HepG2 (cell line): ENCODE data around the gene CILP2. TPM values are rescaled to one million over a fixed set of nuclear protein-coding genes. Genes with fewer than 3 reads are reported as not detected.

Experiments
- ATAC-seq: fragments of 200-7000 bp; cut with Tn5 transposase; 3 replicates; pipeline ENCODE4 v1.9.1; 2020; ENCODE audit warnings: mild to moderate bottlenecking, moderate library complexity
- BruUV-seq: library from RNA; stranded (reverse); fragments of 400-500 nt; replicated peaks from 2 replicates; lab custom pipeline; 2021; lab: Mats Ljungman, UMichigan
- CTCF ChIA-PET: fragments of 300-600 bp; formaldehyde crosslinking; extraction: SDS; loops from one replicate; lab custom pipeline; 2021; ENCODE audit warnings: low total read pairs, inconsistent platforms, low intra/inter-chr PET ratio; lab: Yijun Ruan, JAX
- POLR2A ChIA-PET: fragments of 350-600 bp; sonication (Branson Sonifier 250); formaldehyde crosslinking; loops from one replicate; lab custom pipeline; 2020; ENCODE audit warnings: antibody characterized with exemption, inconsistent platforms; lab: Yijun Ruan, JAX
- DNase-seq: peaks from one replicate; pipeline ENCODE4 v3.0.0-alpha.2; 2015; ENCODE audit warnings: low spot score
- FAIRE-seq: peaks from 3 replicates; lab custom pipeline; 2011; peaks lifted over from hg19 to GRCh38; lab: Jason Lieb, UNC
- H2AFZ ChIP-seq: one replicate; pipeline ENCODE4 v1.6.1; 2011; ENCODE audit warnings: low read length, inconsistent platforms
- H3K27ac ChIP-seq: fragments of 300-600 bp; 3 replicates; pipeline ENCODE4 v1.8.0; 2011; ENCODE audit warnings: mixed run types, mild to moderate bottlenecking, mixed read lengths, low read length, inconsistent platforms; ENCODE audit not compliant: insufficient read depth; ENCODE audit errors: extremely low read length
- H3K27me3 ChIP-seq, 2 experiments: fragments of 200-600 bp in 1 of 2; 2 replicates in 1 of 2; 3 replicates in 1 of 2; pipeline versions ENCODE4 v1.6.0 to v1.8.0; 2011; ENCODE audit warnings: low read length in 2 of 2, mild to moderate bottlenecking in 2 of 2, moderate library complexity in 2 of 2, inconsistent platforms in 1 of 2; ENCODE audit not compliant: insufficient read depth in 2 of 2, control insufficient read depth in 1 of 2
- H3K36me3 ChIP-seq, 2 experiments: fragments of 200-600 bp in 1 of 2; replicated peaks in 1 of 2; 2 replicates in 1 of 2; 3 replicates in 1 of 2; pipeline versions ENCODE4 v1.5.1 to v1.8.0; 2011; ENCODE audit warnings: low read length in 2 of 2, inconsistent platforms in 1 of 2; ENCODE audit not compliant: insufficient read depth in 2 of 2, control insufficient read depth in 1 of 2
- H3K4me1 ChIP-seq: 2 replicates; pipeline ENCODE4 v1.5.1; 2012; ENCODE audit warnings: low read length, inconsistent platforms; ENCODE audit not compliant: insufficient read depth
- H3K4me2 ChIP-seq: 2 replicates; pipeline ENCODE4 v1.6.0; 2011; ENCODE audit warnings: low read depth, low read length, inconsistent platforms
- H3K4me3 ChIP-seq, 3 experiments: fragments of 200-600 bp in 1 of 3; sonication (generic), shearing (Covaris generic) in 1 of 3; replicated peaks in 1 of 3; 2 replicates each; pipeline ENCODE4 v1.5.1; 2011 to 2016; ENCODE audit warnings: low read length in 3 of 3, inconsistent platforms in 2 of 3, low read depth in 2 of 3, mild to moderate bottlenecking in 2 of 3, control low read depth in 1 of 3, mixed read lengths in 1 of 3; ENCODE audit not compliant: insufficient read depth in 1 of 3
- H3K79me2 ChIP-seq: one replicate; pipeline ENCODE4 v1.6.1; 2011; ENCODE audit warnings: low read length, inconsistent platforms; ENCODE audit not compliant: insufficient read depth
- H3K9ac ChIP-seq: 2 replicates; pipeline ENCODE4 v1.6.0; 2011; ENCODE audit warnings: mild to moderate bottlenecking, low read depth, low read length, inconsistent platforms; ENCODE audit not compliant: insufficient read depth
- H3K9me3 ChIP-seq: 2 replicates; pipeline ENCODE4 v1.5.1; 2012; ENCODE audit warnings: mild to moderate bottlenecking, low read length
- H4K20me1 ChIP-seq: 2 replicates; pipeline ENCODE4 v1.6.0; 2011; ENCODE audit warnings: inconsistent platforms, mild to moderate bottlenecking, low read length, moderate library complexity; ENCODE audit not compliant: insufficient read depth
- EP300 ChIP-seq, 3 experiments: sonication (generic) in 1 of 3; formaldehyde crosslinking in 1 of 3; IDR thresholded peaks; 2 replicates each; pipeline versions ENCODE4 v1.5.1 to v1.6.1; 2011 to 2020; ENCODE audit warnings: low read depth in 2 of 3, low read length in 2 of 3, borderline replicate concordance in 1 of 3, improper control_type of control experiment in 1 of 3, mild to moderate bottlenecking in 1 of 3, missing genetic modification reagents in 1 of 3, moderate library complexity in 1 of 3
- SALL1 ChIP-seq: sonication (generic); formaldehyde crosslinking; IDR thresholded peaks from 2 replicates; pipeline ENCODE4 v1.8.0; 2022; ENCODE audit warnings: mild to moderate bottlenecking, missing genetic modification reagents
- TOE1 ChIP-seq: sonication (generic); formaldehyde crosslinking; IDR thresholded peaks from 2 replicates; pipeline ENCODE4 v1.4.0; 2020; ENCODE audit warnings: mild to moderate bottlenecking, missing genetic modification reagents
- WGBS: methylation state at CpG from one replicate; pipeline ENCODE4 v1.1.6; 2017; ENCODE audit warnings: low lambda C conversion rate; 5-methylcytosine and 5-hydroxymethylcytosine counted together
- in situ Hi-C: cut with HindIII; loops from 2 replicates; pipeline ENCODE4 v1.10.0; 2017; ENCODE audit warnings: low pct_unique_long_range_greater_than_20kb; ENCODE audit not compliant: extremely low pct_ligation_motif_present
- intact Hi-C: fragments of 100-400 bp; cut with micrococcal nuclease; formaldehyde crosslinking; loops from one replicate; pipeline ENCODE4 v1.10.0; 2022; ENCODE audit not compliant: unreplicated experiment
- polyA plus RNA-seq, 8 experiments: library from polyadenylated mRNA; depleted of rRNA in 3 of 8; stranded (reverse) in 7 of 8; unstranded in 1 of 8; fragments of >200 nt; fragmentation: Illumina TruSeq in 4 of 8; extraction: Trizol in 4 of 8; gene quantifications; 2 replicates each; pipeline versions ENCODE4 v1.2.1 to v1.2.3, GENCODE V29; 2011 to 2016; ENCODE audit warnings: low read depth in 4 of 8, missing spikeins in 1 of 8, mixed read lengths in 1 of 8; ENCODE audit not compliant: insufficient read depth in 1 of 8
- total RNA-seq, 5 experiments: library from RNA; depleted of rRNA; stranded (reverse); fragments of >200 nt; fragmentation: Illumina TruSeq; extraction: Trizol; gene quantifications; 2 replicates each; pipeline ENCODE4 v1.2.3, GENCODE V29; 2016; ENCODE audit warnings: low read depth in 1 of 5
- TF ChIP-seq, protein P1 (sequence below): sonication (generic); formaldehyde crosslinking; IDR thresholded peaks from 2 replicates; pipeline ENCODE4 v1.4.0; 2020; ENCODE audit warnings: mild to moderate bottlenecking, missing genetic modification reagents

CILP2 gene
- total and polyA plus RNA-seq, 2 of the 13 experiments (the other 11 are each of a cell fraction or from before 2014, with no cell fraction given) = 0.09 to 0.37 TPM

DNA sequence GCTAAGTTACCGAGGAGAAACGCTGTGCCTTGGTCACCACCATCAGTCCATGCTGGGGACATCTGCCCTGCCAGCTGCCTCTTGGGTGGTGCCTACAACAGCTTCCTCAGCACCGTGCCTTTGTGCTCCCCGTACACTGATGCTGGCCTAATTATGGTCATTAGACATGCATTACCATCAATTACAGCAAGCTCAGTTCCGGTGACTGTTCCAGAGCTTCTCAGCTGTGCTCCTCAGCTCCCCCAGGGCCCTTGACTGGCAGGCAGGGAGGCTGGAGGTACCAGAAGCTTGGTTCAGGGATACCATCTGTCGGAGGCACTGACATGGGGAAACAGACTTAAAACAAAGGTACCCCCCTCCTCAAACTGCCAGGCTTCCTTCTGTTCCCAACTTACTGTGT is 40.2 kb downstream of the CILP2 start:
- ATAC-seq (no peak), FAIRE-seq (no peak), DNase-seq (no peak)
- Histone ChIP-seq H3K79me2 (no peaks in the 10 kb centered on the region), H2AFZ (no peak overlapping the region), H3K27ac (no peak overlapping the region), H3K4me3 (no peak overlapping the region), H3K27me3 (peaks cover 0 to 6% of the 10 kb centered on the region in 2 experiments; a peak in 3 of 5 replicates), H3K4me1 (no peaks in the 10 kb centered on the region), H3K9me3 (no peaks in the 10 kb centered on the region), H3K36me3 (no peaks in the 10 kb centered on the region), H3K9ac (no peak overlapping the region), H4K20me1 (no peaks in the 10 kb centered on the region), H3K4me2 (no peak overlapping the region)
- ChIA-PET CTCF (no interaction called here), POLR2A (no interaction called here)
- WGBS = 89% methylated on average over 5 of the region's 6 CpGs
- in situ Hi-C loops (no loop called here), intact Hi-C loops (no loop called here)
- TF ChIP-seq EP300 (IDR thresholded peaks at IDR 0.05; ENCODE audit: low read depth in 2 of 2, low read length in 2 of 2) = no peak
- no peak for TF ChIP-seq EP300 (CRISPR knock-in tag; IDR thresholded peaks at IDR 0.05; ENCODE audit: borderline replicate concordance)
- no TSS peak for BruUV-seq

- in situ Hi-C loops = no loop called here
- Histone ChIP-seq H3K9ac (no peak overlapping the region), H3K4me2 (no peak overlapping the region), H3K4me1 (no peaks in the 10 kb centered on the region), H3K27me3 (peaks cover 0 to 6% of the 10 kb centered on the region in 2 experiments; a peak in 3 of 5 replicates), H3K36me3 (no peaks in the 10 kb centered on the region), H4K20me1 (no peaks in the 10 kb centered on the region), H3K79me2 (no peaks in the 10 kb centered on the region), H3K9me3 (no peaks in the 10 kb centered on the region), H2AFZ (no peak overlapping the region), H3K4me3 (no peak overlapping the region), H3K27ac (no peak overlapping the region)
- ATAC-seq (no peak), FAIRE-seq (no peak), DNase-seq (no peak)
- intact Hi-C loops = no loop called here
- ChIA-PET CTCF (no interaction called here), POLR2A (no interaction called here)
- BruUV-seq = no TSS peak
- WGBS = 57% methylated on average over 21 of the region's 25 CpGs
- TF ChIP-seq SALL1 (CRISPR knock-in tag) (no peak), TOE1 (no peak)
- TF ChIP-seq, protein P1, sequence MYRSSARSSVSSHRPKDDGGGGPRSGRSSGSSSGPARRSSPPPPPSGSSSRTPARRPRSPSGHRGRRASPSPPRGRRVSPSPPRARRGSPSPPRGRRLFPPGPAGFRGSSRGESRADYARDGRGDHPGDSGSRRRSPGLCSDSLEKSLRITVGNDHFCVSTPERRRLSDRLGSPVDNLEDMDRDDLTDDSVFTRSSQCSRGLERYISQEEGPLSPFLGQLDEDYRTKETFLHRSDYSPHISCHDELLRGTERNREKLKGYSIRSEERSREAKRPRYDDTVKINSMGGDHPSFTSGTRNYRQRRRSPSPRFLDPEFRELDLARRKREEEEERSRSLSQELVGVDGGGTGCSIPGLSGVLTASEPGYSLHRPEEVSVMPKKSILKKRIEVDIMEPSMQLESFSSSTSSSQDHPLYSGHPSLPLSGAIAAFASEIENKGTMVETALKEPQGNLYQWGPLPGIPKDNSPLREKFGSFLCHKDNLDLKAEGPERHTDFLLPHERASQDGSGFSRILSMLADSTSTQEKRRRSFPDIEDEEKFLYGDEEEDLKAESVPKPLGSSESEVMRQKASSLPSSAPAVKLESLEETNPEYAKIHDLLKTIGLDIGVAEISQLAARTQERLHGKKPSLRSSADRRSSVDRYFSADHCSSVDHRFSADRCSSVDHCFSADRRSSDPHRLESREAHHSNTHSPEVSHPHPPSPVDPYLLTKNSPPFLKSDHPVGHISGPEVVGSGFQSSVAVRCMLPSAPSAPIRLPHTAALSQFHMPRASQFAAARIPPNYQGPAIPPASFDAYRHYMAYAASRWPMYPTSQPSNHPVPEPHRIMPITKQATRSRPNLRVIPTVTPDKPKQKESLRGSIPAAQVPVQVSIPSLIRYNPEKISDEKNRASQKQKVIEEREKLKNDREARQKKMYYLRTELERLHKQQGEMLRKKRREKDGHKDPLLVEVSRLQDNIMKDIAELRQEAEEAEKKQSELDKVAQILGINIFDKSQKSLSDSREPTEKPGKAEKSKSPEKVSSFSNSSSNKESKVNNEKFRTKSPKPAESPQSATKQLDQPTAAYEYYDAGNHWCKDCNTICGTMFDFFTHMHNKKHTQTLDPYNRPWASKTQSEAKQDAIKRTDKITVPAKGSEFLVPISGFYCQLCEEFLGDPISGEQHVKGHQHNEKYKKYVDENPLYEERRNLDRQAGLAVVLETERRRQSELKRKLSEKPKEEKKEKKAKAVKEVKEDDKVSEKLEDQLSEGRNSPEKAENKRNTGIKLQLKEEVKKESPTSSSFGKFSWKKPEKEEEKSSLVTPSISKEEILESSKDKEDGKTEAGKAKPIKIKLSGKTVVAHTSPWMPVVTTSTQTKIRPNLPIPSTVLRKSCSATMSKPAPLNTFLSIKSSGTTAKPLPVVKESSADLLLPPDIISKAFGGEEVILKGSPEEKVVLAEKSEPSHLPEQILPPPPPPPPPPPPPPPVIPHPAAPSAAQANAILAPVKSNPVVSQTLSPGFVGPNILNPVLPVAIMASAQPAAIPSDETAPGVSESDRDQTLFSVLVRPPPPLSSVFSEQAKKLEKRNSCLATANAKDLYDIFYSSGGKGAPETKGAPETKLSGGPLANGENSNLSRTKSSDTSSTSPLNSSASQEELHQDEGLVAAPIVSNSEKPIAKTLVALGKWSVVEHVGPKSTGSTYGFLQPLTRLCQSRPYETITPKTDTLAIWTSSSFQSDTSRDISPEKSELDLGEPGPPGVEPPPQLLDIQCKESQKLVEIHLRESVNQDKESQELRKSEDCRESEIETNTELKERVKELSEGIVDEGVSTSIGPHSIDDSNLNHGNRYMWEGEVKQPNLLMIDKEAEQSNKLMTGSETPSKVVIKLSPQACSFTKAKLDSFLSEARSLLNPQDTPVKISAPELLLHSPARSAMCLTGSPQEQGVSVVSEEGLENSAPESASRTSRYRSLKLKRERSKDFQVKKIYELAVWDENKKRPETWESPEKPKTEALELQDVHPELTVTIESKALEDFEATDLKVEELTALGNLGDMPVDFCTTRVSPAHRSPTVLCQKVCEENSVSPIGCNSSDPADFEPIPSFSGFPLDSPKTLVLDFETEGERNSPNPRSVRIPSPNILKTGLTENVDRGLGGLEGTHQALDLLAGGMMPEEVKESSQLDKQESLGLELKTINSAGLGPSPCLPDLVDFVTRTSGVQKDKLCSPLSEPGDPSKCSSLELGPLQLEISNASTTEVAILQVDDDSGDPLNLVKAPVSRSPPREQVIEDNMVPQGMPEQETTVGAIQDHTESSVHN (CRISPR knock-in tag) = no peak
Measured at GRCh38 chr19:19579533-19580361, 41.7 kb downstream of the CILP2 start.
